ENCODE results near the gene PRRC2C. TPM values are rescaled to one million over a fixed set of nuclear protein-coding genes. Genes with fewer than 3 reads are reported as not detected.
"Not testable (repeated sequence)": the region's sequence is repeated elsewhere in the genome, so short reads cannot be mapped to it uniquely, and the experiment has no call there.

PRRC2C gene
- total RNA-seq, 2 donors from 2014 or later, result 284 to 286 TPM

DNA sequence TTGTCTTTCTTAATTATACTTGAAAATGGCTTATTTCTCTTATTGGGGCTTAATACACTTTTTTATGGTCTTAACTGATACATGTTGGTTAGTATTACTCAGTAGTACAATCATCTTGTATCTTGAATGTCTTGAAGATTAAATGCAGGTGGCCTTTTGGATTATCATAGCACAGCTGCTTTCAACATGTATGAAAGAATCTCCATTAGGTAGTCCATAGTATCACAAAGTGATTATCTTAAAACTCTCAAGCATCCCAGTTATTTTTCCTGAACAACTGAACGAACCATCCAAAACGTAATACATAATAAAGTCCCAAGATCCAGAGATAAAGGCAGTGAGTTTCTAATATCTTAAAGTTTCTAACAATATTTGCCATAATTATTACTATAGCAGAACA, 85.0 kb downstream of the PRRC2C start:
- no peak overlapping the region for H3K4me3 Mint-ChIP-seq
- ATAC-seq (replicated peaks in 1 of 2) (no peak), DNase-seq (no peak)
- no peaks in the 10 kb centered on the region for H3K9me3 Mint-ChIP-seq
- peaks cover 7% of the 10 kb centered on the region for H3K4me1 Mint-ChIP-seq (ENCODE audit: low read depth)
- no peaks in the 10 kb centered on the region for H3K27me3 Mint-ChIP-seq (ENCODE audit: low read depth)
- H3K27ac Mint-ChIP-seq, result peak overlapping the region; percentile 79
- peaks cover 6 to 27% of the 10 kb centered on the region in 2 donors for H3K36me3 Mint-ChIP-seq (ENCODE audit: insufficient read depth in 2 of 2)

DNA sequence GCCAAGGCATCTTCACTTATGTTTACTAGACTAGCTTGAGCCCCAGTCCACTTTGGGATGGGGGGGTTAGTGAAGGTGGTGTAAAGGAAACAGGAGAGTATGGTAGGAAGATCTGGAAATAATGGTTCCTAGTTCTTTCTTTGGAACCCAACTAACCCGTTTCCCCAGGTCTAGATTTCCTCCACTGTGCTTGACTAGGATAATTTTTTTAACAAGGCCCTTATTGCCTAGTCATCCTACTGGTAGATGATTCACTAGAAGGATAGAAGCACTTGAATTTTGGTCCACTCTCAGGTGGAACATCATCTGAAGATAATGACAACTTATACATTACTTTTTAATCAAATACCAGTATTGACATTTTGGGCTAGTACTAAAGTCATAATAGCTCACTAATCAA, 90.8 kb downstream of the PRRC2C start:
- Mint-ChIP-seq H3K27me3 (ENCODE audit: low read depth) (no peaks in the 10 kb centered on the region), H3K27ac (peak overlapping the region; percentile 87), H3K36me3 (ENCODE audit: insufficient read depth in 2 of 2) (peaks cover 14 to 44% of the 10 kb centered on the region in 2 donors), H3K4me3 (no peak overlapping the region), H3K4me1 (ENCODE audit: low read depth) (peaks cover 13% of the 10 kb centered on the region), H3K9me3 (no peaks in the 10 kb centered on the region)
- no peak for ATAC-seq (replicated peaks in 1 of 2)
- no peak for DNase-seq

DNA sequence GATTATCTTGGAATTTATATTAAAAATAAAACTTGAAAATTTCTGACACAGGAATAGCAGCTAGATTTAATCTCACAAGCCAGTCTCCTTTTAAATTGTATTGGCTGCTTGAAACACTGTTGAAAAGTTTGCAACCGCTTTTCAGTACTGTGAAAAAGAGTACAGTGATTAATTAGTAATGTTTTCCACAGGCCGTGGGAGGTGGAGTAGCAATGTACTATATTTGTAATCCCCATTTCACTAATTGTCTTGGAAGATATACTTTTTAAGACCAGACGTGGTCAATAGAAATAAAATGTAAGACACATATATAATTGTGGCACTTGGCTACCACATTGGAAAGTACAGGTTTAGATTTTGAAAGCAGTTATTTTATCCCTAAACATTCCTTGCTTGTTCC, 95.9 kb downstream of the PRRC2C start:
- Mint-ChIP-seq H3K9me3 (no peaks in the 10 kb centered on the region), H3K27me3 (ENCODE audit: low read depth) (no peaks in the 10 kb centered on the region), H3K4me1 (ENCODE audit: low read depth) (peaks cover 18% of the 10 kb centered on the region), H3K4me3 (no peak overlapping the region), H3K27ac (peak overlapping the region; percentile 63), H3K36me3 (ENCODE audit: insufficient read depth in 2 of 2) (peaks cover 9 to 41% of the 10 kb centered on the region in 2 donors)
- ATAC-seq (replicated peaks in 1 of 2) (no peak), DNase-seq (no peak)

DNA sequence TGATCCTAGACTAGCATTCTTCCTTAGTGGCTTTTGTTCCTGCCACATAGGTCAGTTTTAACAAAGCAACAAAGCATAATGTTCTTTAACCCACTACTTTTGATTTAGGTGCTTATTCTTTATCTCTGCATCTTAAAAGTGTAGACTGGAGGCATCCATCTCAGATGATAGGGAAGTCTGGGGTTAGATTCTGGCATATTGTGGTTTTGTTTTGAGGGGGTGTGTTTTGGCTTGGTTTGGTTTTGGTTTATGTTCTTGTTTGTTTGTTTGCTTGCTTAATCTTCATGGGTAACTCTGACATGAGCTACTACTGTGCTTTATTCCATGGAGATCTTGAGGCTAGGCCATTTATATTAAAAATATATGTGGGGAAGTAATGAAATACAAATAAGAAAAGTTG, 96.4 kb downstream of the PRRC2C start:
- DNase-seq (no peak), ATAC-seq (replicated peaks in 1 of 2) (no peak)
- H3K9me3 Mint-ChIP-seq, result no peaks in the 10 kb centered on the region
- peaks cover 18% of the 10 kb centered on the region for H3K4me1 Mint-ChIP-seq (ENCODE audit: low read depth)
- H3K27ac Mint-ChIP-seq, result peak overlapping the region; percentile 63
- H3K36me3 Mint-ChIP-seq (ENCODE audit: insufficient read depth in 2 of 2), result peaks cover 9 to 42% of the 10 kb centered on the region in 2 donors
- no peaks in the 10 kb centered on the region for H3K27me3 Mint-ChIP-seq (ENCODE audit: low read depth)
- H3K4me3 Mint-ChIP-seq, result no peak overlapping the region

DNA sequence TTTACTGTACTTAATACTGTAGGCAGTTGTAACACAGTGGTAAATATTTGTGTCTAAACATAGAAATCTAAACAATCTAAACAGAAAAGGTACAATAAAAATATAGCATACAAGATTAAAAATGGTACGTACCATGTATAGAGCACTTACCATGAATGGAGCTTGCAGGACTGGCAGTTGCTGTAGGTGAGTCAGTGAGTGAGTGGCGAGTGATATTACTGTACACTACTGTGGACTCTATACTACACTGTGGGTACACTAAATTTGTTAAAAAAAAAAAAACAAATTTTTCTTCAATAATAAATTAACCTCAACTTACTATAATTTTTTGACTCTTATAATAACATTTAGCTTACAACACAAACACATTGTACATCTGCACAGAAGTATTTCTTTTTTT, 97.3 kb downstream of the PRRC2C start:
- no peak for DNase-seq
- no peaks in the 10 kb centered on the region for H3K27me3 Mint-ChIP-seq (ENCODE audit: low read depth)
- ATAC-seq (replicated peaks in 1 of 2), result peak; percentile 40 to 47
- H3K4me3 Mint-ChIP-seq, result no peak overlapping the region
- peaks cover 11 to 40% of the 10 kb centered on the region in 2 donors for H3K36me3 Mint-ChIP-seq (ENCODE audit: insufficient read depth in 2 of 2)
- no peak overlapping the region for H3K27ac Mint-ChIP-seq
- peaks cover 18% of the 10 kb centered on the region for H3K4me1 Mint-ChIP-seq (ENCODE audit: low read depth)
- no peaks in the 10 kb centered on the region for H3K9me3 Mint-ChIP-seq

DNA sequence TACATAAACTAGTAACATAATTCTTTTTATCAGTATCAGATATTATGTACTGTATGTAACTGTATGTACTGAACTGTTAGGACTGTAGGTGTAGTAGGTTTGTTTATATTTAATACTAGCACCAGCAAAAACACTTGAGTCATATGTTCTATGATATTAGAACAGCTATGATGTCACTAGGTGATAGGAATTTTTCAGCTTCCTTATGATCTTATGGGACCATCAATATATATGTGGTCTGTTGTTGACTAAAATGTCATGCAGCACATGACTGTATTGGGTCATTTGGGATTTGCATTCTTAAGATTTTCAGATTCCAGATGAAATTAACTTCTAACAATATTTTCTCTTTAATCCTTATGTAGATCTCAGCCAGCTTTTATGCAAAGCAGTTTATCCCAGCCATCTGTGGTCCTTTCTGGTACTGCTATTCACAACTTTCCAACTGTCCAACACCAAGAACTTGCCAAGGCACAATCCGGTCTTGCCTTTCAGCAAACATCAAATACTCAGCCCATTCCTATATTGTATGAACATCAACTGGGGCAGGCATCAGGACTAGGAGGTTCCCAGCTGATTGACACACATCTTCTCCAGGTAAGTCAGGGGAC, 98.4 kb downstream of the PRRC2C start:
- DNase-seq, result no peak
- no peaks in the 10 kb centered on the region for H3K9me3 Mint-ChIP-seq
- no peaks in the 10 kb centered on the region for H3K27me3 Mint-ChIP-seq (ENCODE audit: low read depth)
- H3K27ac Mint-ChIP-seq, result peak overlapping the region; percentile 4
- H3K4me3 Mint-ChIP-seq, result no peak overlapping the region
- no peak for ATAC-seq (replicated peaks in 1 of 2)
- peaks cover 12 to 44% of the 10 kb centered on the region in 2 donors for H3K36me3 Mint-ChIP-seq (ENCODE audit: insufficient read depth in 2 of 2)
- H3K4me1 Mint-ChIP-seq (ENCODE audit: low read depth), result peaks cover 18% of the 10 kb centered on the region

DNA sequence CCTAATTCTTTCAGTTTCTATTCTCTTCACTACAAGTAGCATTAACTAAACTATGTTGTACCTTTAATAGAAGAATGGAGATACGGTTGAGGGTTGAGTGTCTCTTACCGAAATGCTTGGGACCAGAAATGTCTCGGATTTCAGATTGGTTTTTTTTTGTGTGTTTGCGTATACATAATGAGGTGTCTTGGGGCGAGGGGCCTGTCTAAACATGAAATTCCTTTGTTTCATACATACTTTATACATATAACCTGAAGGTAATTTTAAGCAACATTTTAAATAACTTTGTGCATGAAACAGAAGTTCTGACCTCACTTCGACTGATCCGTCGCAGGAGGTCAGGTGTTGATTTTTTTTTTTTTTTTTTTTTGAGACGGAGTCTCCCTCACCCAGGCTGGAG, 100.4 kb downstream of the PRRC2C start:
- no peaks in the 10 kb centered on the region for H3K9me3 Mint-ChIP-seq
- H3K27ac Mint-ChIP-seq, result peak overlapping the region; percentile 5
- no peak for DNase-seq
- H3K27me3 Mint-ChIP-seq (ENCODE audit: low read depth), result no peaks in the 10 kb centered on the region
- ATAC-seq (replicated peaks in 1 of 2), result no peak
- peaks cover 23% of the 10 kb centered on the region for H3K4me1 Mint-ChIP-seq (ENCODE audit: low read depth)
- H3K36me3 Mint-ChIP-seq (ENCODE audit: insufficient read depth in 2 of 2), result peaks cover 11 to 45% of the 10 kb centered on the region in 2 donors
- H3K4me3 Mint-ChIP-seq, result no peak overlapping the region

DNA sequence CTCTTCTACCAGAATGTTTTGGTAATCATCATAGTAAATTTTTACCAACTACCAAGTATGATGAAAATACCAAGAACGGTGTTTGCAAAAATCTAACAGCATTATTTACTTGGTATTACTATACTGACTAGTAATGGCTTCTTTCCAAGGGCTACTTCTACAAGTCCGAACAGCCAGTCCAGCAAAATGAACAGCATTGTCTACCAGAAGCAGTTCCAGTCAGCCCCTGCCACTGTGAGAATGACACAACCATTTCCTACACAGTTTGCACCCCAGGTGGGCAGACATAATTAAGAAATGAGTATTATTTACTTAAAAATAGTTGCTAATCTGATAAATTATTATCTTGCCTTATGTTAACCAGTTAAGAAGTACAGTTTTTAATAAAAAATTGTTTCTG, 102.9 kb downstream of the PRRC2C start:
- no peak for DNase-seq
- H3K9me3 Mint-ChIP-seq, result no peaks in the 10 kb centered on the region
- no peak overlapping the region for H3K27ac Mint-ChIP-seq
- no peak for ATAC-seq (replicated peaks in 1 of 2)
- H3K4me3 Mint-ChIP-seq, result no peak overlapping the region
- no peaks in the 10 kb centered on the region for H3K27me3 Mint-ChIP-seq (ENCODE audit: low read depth)
- H3K36me3 Mint-ChIP-seq (ENCODE audit: insufficient read depth in 2 of 2), result peaks cover 11 to 59% of the 10 kb centered on the region in 2 donors
- H3K4me1 Mint-ChIP-seq (ENCODE audit: low read depth), result peaks cover 15% of the 10 kb centered on the region

DNA sequence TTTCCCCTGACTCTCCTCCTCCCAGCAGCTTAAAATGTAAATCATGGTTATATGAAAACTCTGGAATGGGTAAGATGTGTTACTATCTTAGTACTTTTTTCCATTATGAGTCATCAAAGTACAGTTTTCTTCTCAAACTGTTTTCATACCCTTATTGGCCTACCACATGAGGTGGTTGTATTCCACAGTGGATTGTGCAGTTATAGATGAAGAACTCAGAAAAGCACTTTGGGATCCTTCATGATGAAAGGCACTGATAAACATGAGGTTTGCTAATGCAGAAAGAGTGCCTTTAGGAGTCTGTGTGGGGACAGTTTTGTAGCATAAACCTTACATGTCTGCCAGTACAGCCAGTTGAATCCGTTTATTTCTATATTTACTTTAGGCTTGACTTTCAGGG, 104.7 kb downstream of the PRRC2C start:
- ATAC-seq (replicated peaks in 1 of 2) (peak in 1 of 2 donors; percentile 42), DNase-seq (no peak)
- Mint-ChIP-seq H3K9me3 (no peaks in the 10 kb centered on the region), H3K36me3 (ENCODE audit: insufficient read depth in 2 of 2) (peaks cover 8 to 50% of the 10 kb centered on the region in 2 donors), H3K4me1 (ENCODE audit: low read depth) (peaks cover 15% of the 10 kb centered on the region), H3K27me3 (ENCODE audit: low read depth) (no peaks in the 10 kb centered on the region), H3K27ac (peak overlapping the region; percentile 57), H3K4me3 (no peak overlapping the region)

DNA sequence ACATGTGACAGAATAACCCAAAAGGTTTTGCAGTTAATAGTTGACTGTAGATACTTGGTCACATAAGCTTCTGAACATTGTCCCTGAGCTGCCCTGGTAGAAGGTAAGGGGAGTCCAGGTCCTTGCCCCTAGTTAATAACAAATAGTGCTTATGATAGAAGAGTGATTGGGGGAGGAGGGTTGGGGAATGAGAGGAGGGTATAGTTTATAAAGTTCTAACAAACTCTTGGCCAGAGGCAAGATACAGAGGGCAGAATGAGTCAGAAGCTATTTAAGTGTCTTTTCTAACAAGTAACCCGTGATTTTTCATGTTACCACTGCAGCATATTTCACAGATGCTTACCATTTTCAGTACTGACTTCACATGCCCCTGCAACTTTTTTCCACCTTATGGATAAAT, 110.0 kb downstream of the PRRC2C start:
- Mint-ChIP-seq H3K4me1 (ENCODE audit: low read depth) (no peaks in the 10 kb centered on the region), H3K4me3 (no peak overlapping the region), H3K27ac (peak overlapping the region; percentile 70), H3K36me3 (ENCODE audit: insufficient read depth in 2 of 2) (peaks cover 0 to 20% of the 10 kb centered on the region in 2 donors), H3K9me3 (no peaks in the 10 kb centered on the region), H3K27me3 (ENCODE audit: low read depth) (no peaks in the 10 kb centered on the region)
- ATAC-seq (replicated peaks in 1 of 2) (no peak), DNase-seq (no peak)

DNA sequence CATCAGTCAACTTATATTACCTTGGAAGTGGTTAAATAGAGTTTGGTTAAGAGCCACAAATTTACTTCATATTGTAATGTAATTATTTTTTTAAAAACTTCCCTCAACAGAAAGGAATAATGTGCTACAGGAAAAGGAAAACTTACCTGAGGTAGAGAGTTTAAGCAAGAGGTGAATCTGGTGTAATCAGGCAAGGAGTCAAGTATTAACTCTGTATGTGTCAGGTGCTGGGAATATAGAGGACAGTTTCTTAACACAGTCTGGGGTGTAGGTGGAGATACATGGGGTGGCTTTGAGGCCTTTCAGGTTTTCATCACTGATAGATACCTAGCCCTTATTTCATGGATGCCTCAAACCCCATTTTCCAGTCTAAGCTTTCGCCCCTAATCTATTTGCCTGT, 110.8 kb downstream of the PRRC2C start:
- no peaks in the 10 kb centered on the region for H3K9me3 Mint-ChIP-seq
- ATAC-seq (replicated peaks in 1 of 2) (no peak), DNase-seq (no peak)
- no peak overlapping the region for H3K4me3 Mint-ChIP-seq
- H3K27me3 Mint-ChIP-seq (ENCODE audit: low read depth), result no peaks in the 10 kb centered on the region
- H3K4me1 Mint-ChIP-seq (ENCODE audit: low read depth), result no peaks in the 10 kb centered on the region
- peaks cover 0 to 16% of the 10 kb centered on the region in 2 donors for H3K36me3 Mint-ChIP-seq (ENCODE audit: insufficient read depth in 2 of 2)
- peak overlapping the region; percentile 67 for H3K27ac Mint-ChIP-seq

DNA sequence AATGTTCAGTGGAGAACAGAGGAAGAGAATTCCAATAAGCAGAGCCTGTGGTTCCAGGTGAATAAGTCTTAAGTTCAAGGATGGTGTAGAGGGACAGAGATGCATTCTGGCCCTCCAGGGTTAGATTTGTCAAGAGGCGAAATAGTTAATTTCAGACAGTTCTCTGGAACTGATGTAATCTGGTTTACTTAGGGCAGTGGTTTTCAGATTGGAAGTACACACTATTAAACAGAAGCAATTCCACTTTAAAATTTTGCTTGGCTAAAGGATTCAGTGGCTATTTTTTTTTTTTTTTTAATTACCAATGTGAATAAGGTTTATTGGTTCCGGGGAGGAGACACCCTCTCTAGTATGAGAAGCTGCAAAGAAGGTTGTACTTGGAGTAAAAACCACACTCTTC, 111.4 kb downstream of the PRRC2C start:
- no peaks in the 10 kb centered on the region for H3K9me3 Mint-ChIP-seq
- H3K27me3 Mint-ChIP-seq (ENCODE audit: low read depth), result no peaks in the 10 kb centered on the region
- peaks cover 0 to 12% of the 10 kb centered on the region in 2 donors for H3K36me3 Mint-ChIP-seq (ENCODE audit: insufficient read depth in 2 of 2)
- no peak overlapping the region for H3K4me3 Mint-ChIP-seq
- ATAC-seq (replicated peaks in 1 of 2), result no peak
- no peak for DNase-seq
- no peaks in the 10 kb centered on the region for H3K4me1 Mint-ChIP-seq (ENCODE audit: low read depth)
- no peak overlapping the region for H3K27ac Mint-ChIP-seq

DNA sequence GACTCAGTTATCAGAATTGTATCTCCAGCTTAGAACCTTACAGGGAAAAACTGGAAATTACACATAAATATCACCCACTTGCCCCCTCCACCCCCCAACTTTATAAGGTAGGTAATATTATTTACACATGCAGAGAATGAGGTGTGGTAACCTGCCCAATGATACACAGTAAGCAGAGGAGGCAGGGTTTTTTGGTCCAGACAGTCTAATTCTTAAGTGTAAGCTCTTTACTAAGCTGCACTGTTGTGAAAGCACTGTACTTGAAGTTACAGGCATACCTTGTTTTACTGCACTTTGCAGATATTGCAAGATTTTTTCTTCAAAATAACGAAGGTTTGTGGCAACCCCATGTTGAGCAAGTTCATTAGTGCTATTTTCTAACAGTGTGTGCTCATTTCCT, 111.9 kb downstream of the PRRC2C start:
- DNase-seq, result no peak
- no peak overlapping the region for H3K4me3 Mint-ChIP-seq
- peaks cover 0 to 9% of the 10 kb centered on the region in 2 donors for H3K36me3 Mint-ChIP-seq (ENCODE audit: insufficient read depth in 2 of 2)

DNA sequence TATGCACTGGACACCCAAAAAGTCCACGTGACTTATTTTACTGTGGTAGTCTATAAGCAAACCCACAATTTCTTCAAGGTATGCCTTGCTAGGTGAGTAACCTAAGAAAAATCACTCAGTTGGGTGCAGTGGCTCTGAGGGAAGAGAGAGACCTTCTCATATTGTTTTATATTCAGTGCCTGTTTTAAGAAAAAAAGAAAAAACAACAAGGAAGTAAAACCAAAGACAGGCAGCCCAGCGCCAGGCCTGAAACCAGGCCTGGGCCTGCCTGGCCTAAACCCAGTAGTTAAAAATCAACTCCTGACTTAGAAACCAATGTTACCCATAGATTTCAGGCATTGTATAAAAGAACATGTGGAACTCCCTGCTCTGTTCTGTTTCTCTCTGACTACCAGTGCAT, 115.0 kb downstream of the PRRC2C start:
- H3K36me3 Mint-ChIP-seq (ENCODE audit: insufficient read depth in 2 of 2); H3K4me1 Mint-ChIP-seq (ENCODE audit: low read depth); H3K27me3 Mint-ChIP-seq (ENCODE audit: low read depth); H3K9me3 Mint-ChIP-seq; H3K4me3 Mint-ChIP-seq; DNase-seq; H3K27ac Mint-ChIP-seq: not testable (repeated sequence)
- peak in 1 of 2 donors; percentile 25 for ATAC-seq (replicated peaks in 1 of 2)

More for the DNA sequence above, 111.9 kb downstream of the PRRC2C start:
- Mint-ChIP-seq H3K27ac (no peak overlapping the region), H3K9me3 (no peaks in the 10 kb centered on the region), H3K27me3 (ENCODE audit: low read depth) (no peaks in the 10 kb centered on the region), H3K4me1 (ENCODE audit: low read depth) (no peaks in the 10 kb centered on the region)
- ATAC-seq (replicated peaks in 1 of 2), result no peak

Data from activated T-cell treated with anti-CD3 and anti-CD28 coated beads, Interleukin-2, amount 50 U/mL, for 72 hours (primary cell).